ENCODE measurements around the gene PRKG1.
"Not testable (repeated sequence)": the region's sequence is repeated elsewhere in the genome, so short reads cannot be mapped to it uniquely, and the experiment has no call there.

Gene PRKG1

DNA sequence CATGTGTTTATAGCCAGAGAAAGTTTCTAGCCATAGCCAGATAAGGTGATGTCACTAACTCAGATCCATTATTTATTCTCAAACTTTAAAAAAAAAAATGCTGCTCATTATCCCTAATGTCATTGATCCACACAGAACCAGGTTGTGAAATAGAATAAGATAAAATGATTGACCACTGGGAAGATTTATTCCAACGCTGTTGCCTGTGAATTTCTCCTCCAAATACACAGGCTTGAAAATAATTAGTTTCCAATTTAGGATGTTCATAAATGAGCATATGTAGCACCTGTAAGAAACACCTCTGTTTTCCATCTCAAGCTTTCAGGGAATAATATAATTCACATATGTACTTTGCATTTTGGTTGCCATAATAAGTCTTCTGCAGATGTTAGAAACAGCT lies 956.7 kb downstream of the PRKG1 start:
- Histone ChIP-seq H3K27me3 (ENCODE audit: insufficient read depth, poor library complexity, severe bottlenecking) (no peaks in the 10 kb centered on the region), H3K4me3 (replicated peaks; ENCODE audit: insufficient read depth, low read length) (no peak overlapping the region), H3K27ac (replicated peaks) (no peak overlapping the region)
- TF ChIP-seq, protein P1, sequence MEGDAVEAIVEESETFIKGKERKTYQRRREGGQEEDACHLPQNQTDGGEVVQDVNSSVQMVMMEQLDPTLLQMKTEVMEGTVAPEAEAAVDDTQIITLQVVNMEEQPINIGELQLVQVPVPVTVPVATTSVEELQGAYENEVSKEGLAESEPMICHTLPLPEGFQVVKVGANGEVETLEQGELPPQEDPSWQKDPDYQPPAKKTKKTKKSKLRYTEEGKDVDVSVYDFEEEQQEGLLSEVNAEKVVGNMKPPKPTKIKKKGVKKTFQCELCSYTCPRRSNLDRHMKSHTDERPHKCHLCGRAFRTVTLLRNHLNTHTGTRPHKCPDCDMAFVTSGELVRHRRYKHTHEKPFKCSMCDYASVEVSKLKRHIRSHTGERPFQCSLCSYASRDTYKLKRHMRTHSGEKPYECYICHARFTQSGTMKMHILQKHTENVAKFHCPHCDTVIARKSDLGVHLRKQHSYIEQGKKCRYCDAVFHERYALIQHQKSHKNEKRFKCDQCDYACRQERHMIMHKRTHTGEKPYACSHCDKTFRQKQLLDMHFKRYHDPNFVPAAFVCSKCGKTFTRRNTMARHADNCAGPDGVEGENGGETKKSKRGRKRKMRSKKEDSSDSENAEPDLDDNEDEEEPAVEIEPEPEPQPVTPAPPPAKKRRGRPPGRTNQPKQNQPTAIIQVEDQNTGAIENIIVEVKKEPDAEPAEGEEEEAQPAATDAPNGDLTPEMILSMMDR (IDR thresholded peaks at IDR 0.05; ENCODE audit: insufficient read depth, low read length), result no peak
- TF ChIP-seq POLR2AphosphoS5 (IDR thresholded peaks at IDR 0.05; ENCODE audit: low read depth), result no peak
- DNase-seq (ENCODE audit: low read depth in 1 of 2, low spot score in 1 of 2), result no peak

DNA sequence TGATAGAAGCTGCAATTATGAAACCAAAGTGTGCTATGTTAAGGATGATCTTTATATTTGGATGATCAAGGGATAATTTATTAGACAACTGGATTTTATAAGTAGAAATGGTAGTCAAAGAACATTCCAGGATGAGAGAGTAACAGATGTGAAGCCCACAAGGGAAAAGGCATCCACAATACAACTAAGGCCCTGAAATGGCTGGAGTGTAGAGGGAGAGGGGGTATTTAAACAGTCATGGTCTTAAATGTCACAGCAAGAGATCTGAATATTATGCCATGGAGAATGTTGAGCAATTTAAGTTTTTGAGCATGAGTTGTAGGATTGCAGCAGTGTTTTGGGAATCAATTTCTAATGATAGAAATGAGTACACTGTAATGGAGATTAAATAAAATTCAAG lies 957.5 kb downstream of the PRKG1 start:
- H3K4me3 ChIP-seq (replicated peaks; ENCODE audit: insufficient read depth, low read length), result no peak overlapping the region
- no peak for TF ChIP-seq SPI1 (IDR thresholded peaks at IDR 0.05; ENCODE audit: borderline replicate concordance, low read depth)
- no peak for TF ChIP-seq GABPA (IDR thresholded peaks at IDR 0.05; ENCODE audit: low read depth)
- TF ChIP-seq, protein P2, sequence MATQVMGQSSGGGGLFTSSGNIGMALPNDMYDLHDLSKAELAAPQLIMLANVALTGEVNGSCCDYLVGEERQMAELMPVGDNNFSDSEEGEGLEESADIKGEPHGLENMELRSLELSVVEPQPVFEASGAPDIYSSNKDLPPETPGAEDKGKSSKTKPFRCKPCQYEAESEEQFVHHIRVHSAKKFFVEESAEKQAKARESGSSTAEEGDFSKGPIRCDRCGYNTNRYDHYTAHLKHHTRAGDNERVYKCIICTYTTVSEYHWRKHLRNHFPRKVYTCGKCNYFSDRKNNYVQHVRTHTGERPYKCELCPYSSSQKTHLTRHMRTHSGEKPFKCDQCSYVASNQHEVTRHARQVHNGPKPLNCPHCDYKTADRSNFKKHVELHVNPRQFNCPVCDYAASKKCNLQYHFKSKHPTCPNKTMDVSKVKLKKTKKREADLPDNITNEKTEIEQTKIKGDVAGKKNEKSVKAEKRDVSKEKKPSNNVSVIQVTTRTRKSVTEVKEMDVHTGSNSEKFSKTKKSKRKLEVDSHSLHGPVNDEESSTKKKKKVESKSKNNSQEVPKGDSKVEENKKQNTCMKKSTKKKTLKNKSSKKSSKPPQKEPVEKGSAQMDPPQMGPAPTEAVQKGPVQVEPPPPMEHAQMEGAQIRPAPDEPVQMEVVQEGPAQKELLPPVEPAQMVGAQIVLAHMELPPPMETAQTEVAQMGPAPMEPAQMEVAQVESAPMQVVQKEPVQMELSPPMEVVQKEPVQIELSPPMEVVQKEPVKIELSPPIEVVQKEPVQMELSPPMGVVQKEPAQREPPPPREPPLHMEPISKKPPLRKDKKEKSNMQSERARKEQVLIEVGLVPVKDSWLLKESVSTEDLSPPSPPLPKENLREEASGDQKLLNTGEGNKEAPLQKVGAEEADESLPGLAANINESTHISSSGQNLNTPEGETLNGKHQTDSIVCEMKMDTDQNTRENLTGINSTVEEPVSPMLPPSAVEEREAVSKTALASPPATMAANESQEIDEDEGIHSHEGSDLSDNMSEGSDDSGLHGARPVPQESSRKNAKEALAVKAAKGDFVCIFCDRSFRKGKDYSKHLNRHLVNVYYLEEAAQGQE (IDR thresholded peaks at IDR 0.05; ENCODE audit: insufficient replicate concordance, low read depth), result no peak
- no peak for TF ChIP-seq POLR2AphosphoS5 (IDR thresholded peaks at IDR 0.05; ENCODE audit: low read depth)
- TF ChIP-seq, protein P1 (IDR thresholded peaks at IDR 0.05; ENCODE audit: insufficient read depth, low read length), result no peak
- no peaks in the 10 kb centered on the region for H3K27me3 ChIP-seq (ENCODE audit: insufficient read depth, poor library complexity, severe bottlenecking)
- no peak for DNase-seq (ENCODE audit: low read depth in 1 of 2, low spot score in 1 of 2)
- no peak overlapping the region for H3K27ac ChIP-seq (replicated peaks)

DNA sequence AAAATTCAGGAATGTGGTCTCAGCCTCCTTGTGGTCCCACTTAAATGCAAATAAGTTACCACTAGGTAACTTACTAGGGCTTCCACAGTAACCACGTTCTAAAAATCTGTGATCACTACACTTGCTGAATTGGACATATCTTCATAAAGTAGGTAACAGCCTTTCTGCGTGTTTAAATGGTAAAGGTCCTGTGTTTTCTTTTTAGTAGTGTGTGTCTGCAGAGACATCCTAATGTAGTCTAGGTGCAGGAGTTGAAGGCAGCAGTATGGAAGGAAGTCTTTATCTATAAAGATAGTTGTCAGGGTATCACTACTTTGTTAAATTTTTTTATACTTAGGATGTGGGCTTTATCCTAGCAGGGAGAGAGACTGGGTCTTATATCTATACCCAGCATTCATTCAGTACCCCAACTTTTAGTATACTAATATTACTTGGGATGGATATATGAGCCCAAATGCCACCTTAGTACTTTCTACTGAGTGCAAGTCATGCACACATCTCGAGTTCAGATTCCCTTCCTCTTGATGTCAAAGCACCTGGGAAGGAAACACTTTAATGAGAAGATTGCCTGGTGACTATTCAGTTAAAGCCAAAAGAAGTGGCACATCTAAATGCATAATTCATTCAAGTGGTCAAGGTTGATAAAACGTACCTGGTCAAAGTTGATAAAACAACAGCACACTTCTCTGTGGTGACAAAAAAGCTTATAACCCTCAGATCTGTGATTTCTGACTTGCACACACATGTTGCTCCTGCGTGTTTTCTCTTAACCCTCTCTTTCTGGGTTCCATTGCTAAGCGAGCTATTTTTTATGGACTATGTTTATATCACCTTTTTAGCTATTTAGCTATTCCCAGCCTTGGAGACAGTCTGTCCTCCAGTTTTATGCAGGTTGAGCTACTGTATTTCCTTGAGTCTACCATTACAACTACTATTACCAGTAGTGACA lies 958.7 kb downstream of the PRKG1 start:
- Histone ChIP-seq H3K27me3 (ENCODE audit: insufficient read depth, poor library complexity, severe bottlenecking) (no peaks in the 10 kb centered on the region), H3K27ac (replicated peaks) (no peak overlapping the region), H3K4me3 (replicated peaks; ENCODE audit: insufficient read depth, low read length) (no peak overlapping the region)
- DNase-seq (ENCODE audit: low read depth in 1 of 2, low spot score in 1 of 2), result no peak
- TF ChIP-seq SPI1 (IDR thresholded peaks at IDR 0.05; ENCODE audit: borderline replicate concordance, low read depth), result no peak
- TF ChIP-seq, protein P1 (IDR thresholded peaks at IDR 0.05; ENCODE audit: insufficient read depth, low read length), result no peak
- no peak for TF ChIP-seq POLR2AphosphoS5 (IDR thresholded peaks at IDR 0.05; ENCODE audit: low read depth)
- TF ChIP-seq GABPA (IDR thresholded peaks at IDR 0.05; ENCODE audit: low read depth), result no peak
- TF ChIP-seq, protein P2 (IDR thresholded peaks at IDR 0.05; ENCODE audit: insufficient replicate concordance, low read depth), result no peak

DNA sequence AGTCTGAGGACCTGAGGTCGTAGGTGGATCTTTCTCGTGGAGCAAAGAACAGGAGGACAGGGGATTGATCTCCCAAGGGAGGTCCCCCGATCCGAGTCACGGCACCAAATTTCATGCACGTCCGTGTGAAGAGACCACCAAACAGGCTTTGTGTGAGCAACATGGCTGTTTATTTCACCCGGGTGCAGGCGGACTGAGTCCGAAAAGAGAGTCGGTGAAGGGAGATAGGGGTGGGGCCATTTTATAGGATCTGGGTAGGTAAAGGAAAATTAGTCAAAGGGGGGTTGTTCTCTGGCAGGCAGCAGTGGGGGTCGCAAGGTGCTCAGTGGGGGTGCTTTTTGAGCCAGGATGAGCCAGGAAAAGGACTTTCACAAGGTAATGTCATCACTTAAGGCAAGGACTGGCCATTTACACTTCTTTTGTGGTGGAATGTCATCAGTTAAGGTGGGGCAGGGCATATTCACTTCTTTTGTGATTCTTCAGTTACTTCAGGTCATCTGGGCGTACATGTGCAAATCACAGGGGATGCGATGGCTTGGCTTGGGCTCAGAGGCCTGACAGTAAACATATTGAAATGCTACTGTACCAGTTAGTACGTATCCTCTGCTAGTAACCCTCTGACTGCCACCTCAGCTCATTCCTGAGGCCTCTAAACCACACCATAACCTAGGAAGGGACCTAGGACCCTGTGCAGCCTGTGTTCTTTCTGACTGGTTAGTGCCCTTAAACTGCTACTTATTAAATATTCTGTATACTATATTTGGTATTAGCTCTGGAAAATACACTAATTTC lies 964.9 kb downstream of the PRKG1 start:
- H3K27me3 ChIP-seq (ENCODE audit: insufficient read depth, poor library complexity, severe bottlenecking); H3K4me3 ChIP-seq (replicated peaks; ENCODE audit: insufficient read depth, low read length); DNase-seq (ENCODE audit: low read depth in 1 of 2, low spot score in 1 of 2); H3K27ac ChIP-seq (replicated peaks): not testable (repeated sequence)

All from HL-60 (cell line).